AG10803 (cell line): ENCODE results near the gene ZC3H4.
A peak's percentile ranks its signal among the peaks of the same experiment; 100 is the strongest.

Experiments
- DNase-seq: peaks from one replicate; pipeline ENCODE4 v3.0.0; 2010; ENCODE audit warnings: low read depth
- H3K4me3 ChIP-seq: 2 replicates; pipeline ENCODE4 v1.5.1; 2011; ENCODE audit warnings: mild to moderate bottlenecking, low read length, control low read depth
- TF ChIP-seq, protein P1 (sequence below): conservative IDR thresholded peaks from 2 replicates; pipeline ENCODE4 v1.5.1; 2011; ENCODE audit warnings: mild to moderate bottlenecking, low read length, control low read depth, inconsistent platforms

ZC3H4 gene

DNA sequence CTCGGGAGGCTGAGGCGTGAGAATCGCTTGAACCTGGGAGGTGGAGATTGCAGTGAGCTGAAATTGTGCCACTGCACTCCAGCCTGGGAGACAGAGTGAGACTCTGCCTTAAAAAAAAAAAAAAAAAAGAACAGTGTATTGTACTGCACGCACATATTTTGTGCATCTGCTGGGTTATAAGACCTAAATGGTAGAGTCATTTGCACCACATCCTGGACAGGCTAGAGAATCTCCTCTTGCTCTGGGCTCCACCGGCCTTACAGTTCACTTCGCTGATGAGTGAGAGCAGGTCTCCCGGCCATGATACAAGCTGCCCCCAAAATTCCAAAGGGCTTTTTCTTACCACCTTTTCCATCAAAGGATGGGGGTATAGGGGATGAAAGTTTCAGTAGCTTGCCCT is 9.8 kb upstream of the ZC3H4 start:
- no peak overlapping the region for H3K4me3 ChIP-seq
- peak; percentile 61 for DNase-seq
- TF ChIP-seq, protein P1, sequence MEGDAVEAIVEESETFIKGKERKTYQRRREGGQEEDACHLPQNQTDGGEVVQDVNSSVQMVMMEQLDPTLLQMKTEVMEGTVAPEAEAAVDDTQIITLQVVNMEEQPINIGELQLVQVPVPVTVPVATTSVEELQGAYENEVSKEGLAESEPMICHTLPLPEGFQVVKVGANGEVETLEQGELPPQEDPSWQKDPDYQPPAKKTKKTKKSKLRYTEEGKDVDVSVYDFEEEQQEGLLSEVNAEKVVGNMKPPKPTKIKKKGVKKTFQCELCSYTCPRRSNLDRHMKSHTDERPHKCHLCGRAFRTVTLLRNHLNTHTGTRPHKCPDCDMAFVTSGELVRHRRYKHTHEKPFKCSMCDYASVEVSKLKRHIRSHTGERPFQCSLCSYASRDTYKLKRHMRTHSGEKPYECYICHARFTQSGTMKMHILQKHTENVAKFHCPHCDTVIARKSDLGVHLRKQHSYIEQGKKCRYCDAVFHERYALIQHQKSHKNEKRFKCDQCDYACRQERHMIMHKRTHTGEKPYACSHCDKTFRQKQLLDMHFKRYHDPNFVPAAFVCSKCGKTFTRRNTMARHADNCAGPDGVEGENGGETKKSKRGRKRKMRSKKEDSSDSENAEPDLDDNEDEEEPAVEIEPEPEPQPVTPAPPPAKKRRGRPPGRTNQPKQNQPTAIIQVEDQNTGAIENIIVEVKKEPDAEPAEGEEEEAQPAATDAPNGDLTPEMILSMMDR = no peak

DNA sequence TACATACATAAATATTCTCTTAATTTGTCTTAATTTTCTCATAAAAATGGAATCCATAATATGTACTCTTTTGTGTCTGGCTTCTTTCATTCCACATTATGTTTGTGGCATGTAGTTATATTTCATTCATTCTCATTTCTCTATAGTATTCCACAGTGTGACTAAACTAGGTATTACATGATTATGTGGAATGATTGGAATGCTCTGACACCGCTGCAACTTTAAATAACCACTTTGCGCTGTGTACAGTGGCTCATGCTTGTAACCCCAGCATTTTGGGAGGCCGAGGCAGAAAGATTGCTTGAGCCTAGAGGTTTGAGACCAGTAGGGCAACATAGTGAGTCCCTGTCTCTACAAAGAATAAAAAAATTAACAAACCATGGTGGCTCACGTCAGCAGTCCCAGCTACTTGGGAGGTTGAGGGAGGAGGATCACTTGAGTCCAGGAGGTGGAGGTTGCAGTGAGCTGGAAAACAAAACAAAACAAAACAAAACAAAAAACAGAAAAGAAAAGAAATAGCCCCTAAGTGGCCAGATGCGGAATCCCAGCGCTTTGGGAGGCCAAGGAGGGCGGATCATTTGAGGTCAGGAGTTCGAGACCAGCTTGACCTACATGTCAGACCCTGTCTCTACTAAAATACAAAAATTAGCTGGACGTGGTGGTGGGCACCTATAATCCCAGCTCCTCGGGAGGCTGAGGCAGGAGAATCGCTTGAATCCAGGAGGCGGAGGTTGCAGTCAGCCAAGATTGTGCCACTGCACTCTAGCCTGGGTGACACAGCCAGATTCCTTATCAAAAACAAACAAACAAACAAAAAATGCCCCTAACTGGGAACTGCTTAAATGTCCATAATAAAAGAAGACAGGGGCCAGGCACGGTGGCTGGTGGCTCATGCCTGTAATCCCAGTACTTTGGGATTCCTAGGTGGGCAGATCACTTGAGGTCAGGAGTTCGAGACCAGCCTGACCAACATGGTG is 9.1 kb upstream of the ZC3H4 start:
- no peak overlapping the region for H3K4me3 ChIP-seq
- peak; percentile 90 for DNase-seq
- TF ChIP-seq, protein P1 = no peak; the same call in 1 of the 2 replicates

DNA sequence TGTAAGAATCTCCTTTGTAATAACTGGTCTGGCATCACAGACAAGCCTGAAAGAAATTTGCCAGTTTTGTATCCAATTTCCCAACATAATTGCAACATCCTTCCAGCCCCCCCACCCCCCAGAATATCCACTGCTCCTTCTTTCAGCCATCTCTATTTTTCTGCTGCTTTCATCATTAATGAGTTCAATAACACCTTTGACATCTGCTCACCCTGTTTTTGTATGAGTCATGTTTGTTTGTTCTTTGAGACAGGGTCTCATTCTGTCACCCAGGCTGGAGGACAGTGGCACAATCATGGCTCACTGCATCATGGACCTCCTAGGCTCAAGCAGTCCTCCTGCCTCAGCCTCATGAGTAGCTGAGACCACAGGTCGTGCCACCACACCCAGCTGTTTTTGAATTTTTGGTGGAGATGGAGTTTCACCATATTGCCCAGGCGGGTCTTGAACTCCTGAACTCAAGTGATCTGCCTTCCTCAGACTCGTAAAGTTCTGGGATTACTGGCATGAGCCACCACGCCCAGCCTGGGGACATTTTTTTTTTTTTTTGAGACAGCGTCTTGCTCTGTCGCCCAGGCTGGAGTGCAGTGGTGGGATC is 7.0 kb upstream of the ZC3H4 start:
- H3K4me3 ChIP-seq = no peak overlapping the region
- peak; percentile 37 for DNase-seq
- TF ChIP-seq, protein P1 = no peak

DNA sequence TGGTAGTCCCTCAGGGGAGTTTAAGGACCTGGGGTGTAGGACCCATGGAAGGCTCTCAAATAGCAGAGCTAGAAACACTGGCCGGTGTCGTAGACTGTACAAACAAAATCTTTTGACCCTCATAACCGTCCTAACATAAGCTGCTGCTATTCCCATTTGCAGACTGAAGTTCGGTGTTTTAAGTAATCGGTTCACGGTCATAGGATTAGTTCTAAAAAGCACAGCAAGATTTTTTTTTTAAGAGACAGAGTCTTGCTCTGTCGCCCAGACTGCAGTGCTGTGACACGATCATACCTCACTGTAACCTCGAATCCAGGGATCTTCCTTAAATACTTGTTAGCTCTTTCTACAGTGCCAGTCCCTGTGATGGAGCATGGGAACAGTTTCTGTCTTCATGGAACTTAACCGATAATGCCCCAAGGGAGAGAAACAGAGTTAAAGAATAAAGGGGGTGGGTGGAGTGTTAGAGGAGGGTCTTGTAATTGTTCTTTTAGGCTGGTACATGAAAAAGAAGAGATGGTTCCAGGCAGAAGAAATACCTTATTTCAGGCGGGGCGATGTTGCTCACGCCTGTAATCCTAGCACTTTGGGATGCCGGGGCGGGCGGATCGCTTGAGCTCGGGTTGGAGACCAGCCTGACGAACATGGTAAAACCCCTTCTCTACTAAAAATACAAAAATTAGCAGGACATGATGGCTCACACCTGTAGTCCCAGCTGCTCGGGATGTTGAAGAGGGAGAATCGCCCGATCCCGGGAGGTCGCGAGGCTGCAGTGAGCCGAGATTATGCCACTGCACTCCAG is 475 bp upstream of the ZC3H4 start:
- peak overlapping the region; percentile 90 for H3K4me3 ChIP-seq
- TF ChIP-seq, protein P1 = no peak

DNA sequence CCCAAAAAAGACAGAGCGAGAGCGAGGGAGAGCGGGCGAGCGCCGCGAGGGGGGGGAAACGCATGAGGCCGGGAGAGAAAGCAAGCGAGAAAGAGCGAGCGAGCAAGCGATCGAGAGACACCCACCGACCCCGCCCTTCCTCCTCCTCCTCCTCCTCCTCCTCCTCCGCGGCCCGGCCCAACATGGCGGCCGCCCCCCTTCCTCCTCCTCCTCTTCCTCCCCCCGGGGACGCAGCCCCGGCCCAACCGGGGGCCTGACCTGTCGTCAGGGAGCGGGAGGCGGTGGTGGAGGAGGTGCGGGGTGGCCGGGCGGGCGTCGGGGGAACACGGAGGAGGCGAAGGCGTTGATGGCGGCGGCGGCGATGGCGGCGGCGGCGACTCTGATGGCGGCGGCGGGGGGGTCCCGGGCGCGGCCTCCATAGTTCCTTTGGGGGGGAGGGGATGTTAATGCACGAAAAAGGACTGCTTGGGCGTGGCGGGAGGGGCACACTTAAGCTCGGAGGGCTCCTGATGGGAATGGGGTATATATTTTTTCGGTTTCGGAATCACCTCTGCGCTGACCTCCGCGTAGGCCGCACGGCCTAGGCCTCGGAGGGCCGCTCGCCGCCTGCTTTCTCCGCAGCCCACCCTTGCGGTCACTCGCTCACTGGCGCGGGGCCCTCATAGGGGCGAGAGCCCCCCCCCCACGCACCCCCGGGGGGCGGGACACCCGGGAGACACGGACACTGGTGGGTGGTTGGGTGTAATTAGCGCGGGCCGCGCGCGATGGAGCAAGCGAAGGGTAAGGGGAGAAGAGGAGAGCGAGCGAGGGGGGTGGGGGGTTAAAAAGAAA is 1.2 kb downstream of the ZC3H4 start:
- peak overlapping the region; percentile 94 for H3K4me3 ChIP-seq
- peak; percentile 92 for DNase-seq
- TF ChIP-seq, protein P1 = no peak

More for the DNA sequence above, 475 bp upstream of the ZC3H4 start:
- no peak for DNase-seq

DNA sequence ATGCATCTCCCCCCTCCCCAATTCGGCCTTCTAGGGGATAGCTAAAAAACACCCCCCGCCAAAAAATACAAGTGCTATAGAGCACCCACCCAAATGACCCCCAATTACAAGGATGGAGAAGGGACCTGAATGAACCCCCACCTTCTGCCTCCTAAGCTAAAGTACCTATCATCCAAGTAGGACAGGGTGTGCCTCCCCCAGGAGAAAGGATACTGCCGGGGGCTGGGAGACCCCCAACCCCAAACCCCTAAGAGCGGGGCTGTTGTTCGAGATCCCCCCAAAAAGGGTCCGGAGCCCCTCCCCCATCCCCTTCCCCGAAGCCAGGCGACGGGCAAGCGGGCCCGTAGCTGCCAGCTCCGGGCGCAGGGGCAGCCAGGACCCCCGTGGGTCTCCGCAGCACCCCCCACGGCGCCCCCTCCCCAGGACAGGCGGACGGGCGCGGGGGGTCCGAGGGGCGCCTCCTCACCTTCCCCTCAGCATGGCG is 1.9 kb downstream of the ZC3H4 start:
- no peak for DNase-seq
- TF ChIP-seq, protein P1 = no peak
- H3K4me3 ChIP-seq = peak overlapping the region; percentile 94
